ENCODE data around the gene LARGE1. TPM values are rescaled to one million over a fixed set of nuclear protein-coding genes. Genes with fewer than 3 reads are reported as not detected.
A peak's percentile ranks its signal among the peaks of the same experiment; 100 is the strongest.

LARGE1 gene
- polyA plus RNA-seq, 4 donors, result 24.8 to 30.4 (median 27.6) TPM

GRCh38 chr22:33680632-33681031 lies 239.6 kb downstream of the LARGE1 start:
- no peak for DNase-seq (ENCODE audit: low read depth in 4 of 4, low spot score in 3 of 4)

GRCh38 chr22:33678523-33678922 lies 241.8 kb downstream of the LARGE1 start:
- no peak for DNase-seq (ENCODE audit: low read depth in 4 of 4, low spot score in 3 of 4)

GRCh38 chr22:33677536-33677935 lies 242.7 kb downstream of the LARGE1 start:
- no peak for DNase-seq (ENCODE audit: low read depth in 4 of 4, low spot score in 3 of 4)

- DNase-seq (ENCODE audit: low read depth in 4 of 4, low spot score in 3 of 4), result no peak
Measured at GRCh38 chr22:33674357-33674756, 245.9 kb downstream of the LARGE1 start.

GRCh38 chr22:33669746-33670145 lies 250.5 kb downstream of the LARGE1 start:
- no peak for DNase-seq (ENCODE audit: low read depth in 4 of 4, low spot score in 3 of 4)

GRCh38 chr22:33666961-33667619 lies 253.2 kb downstream of the LARGE1 start:
- DNase-seq (ENCODE audit: low read depth in 4 of 4, low spot score in 3 of 4), result no peak

- DNase-seq (ENCODE audit: low read depth in 4 of 4, low spot score in 3 of 4), result no peak
Measured at GRCh38 chr22:33666279-33666960, 253.9 kb downstream of the LARGE1 start.

- DNase-seq (ENCODE audit: low read depth in 4 of 4, low spot score in 3 of 4), result no peak
Measured at GRCh38 chr22:33659448-33659847, 260.8 kb downstream of the LARGE1 start.

- DNase-seq (ENCODE audit: low read depth in 4 of 4, low spot score in 3 of 4), result peak in 2 of 4 donors; percentile 12 to 14
Measured at GRCh38 chr22:33658775-33659174, 261.5 kb downstream of the LARGE1 start.

- no peak for DNase-seq (ENCODE audit: low read depth in 4 of 4, low spot score in 3 of 4)
Measured at GRCh38 chr22:33657670-33658069, 262.6 kb downstream of the LARGE1 start.

GRCh38 chr22:33656808-33657628 lies 263.3 kb downstream of the LARGE1 start:
- no peak for DNase-seq (ENCODE audit: low read depth in 4 of 4, low spot score in 3 of 4)

GRCh38 chr22:33654173-33654895 lies 265.9 kb downstream of the LARGE1 start:
- DNase-seq (ENCODE audit: low read depth in 4 of 4, low spot score in 3 of 4), result no peak

- no peak for DNase-seq (ENCODE audit: low read depth in 4 of 4, low spot score in 3 of 4)
Measured at GRCh38 chr22:33653532-33654063, 266.7 kb downstream of the LARGE1 start.

GRCh38 chr22:33652615-33653014 lies 267.7 kb downstream of the LARGE1 start:
- DNase-seq (ENCODE audit: low read depth in 4 of 4, low spot score in 3 of 4), result no peak

GRCh38 chr22:33650244-33650643 lies 270.0 kb downstream of the LARGE1 start:
- no peak for DNase-seq (ENCODE audit: low read depth in 4 of 4, low spot score in 3 of 4)

GRCh38 chr22:33648478-33648877 lies 271.8 kb downstream of the LARGE1 start:
- DNase-seq (ENCODE audit: low read depth in 4 of 4, low spot score in 3 of 4), result no peak

- DNase-seq (ENCODE audit: low read depth in 4 of 4, low spot score in 3 of 4), result no peak
Measured at GRCh38 chr22:33640900-33641299, 279.4 kb downstream of the LARGE1 start.

GRCh38 chr22:33639588-33640254 lies 280.6 kb downstream of the LARGE1 start:
- DNase-seq (ENCODE audit: low read depth in 4 of 4, low spot score in 3 of 4), result no peak

GRCh38 chr22:33635766-33636165 lies 284.5 kb downstream of the LARGE1 start:
- DNase-seq (ENCODE audit: low read depth in 4 of 4, low spot score in 3 of 4), result no peak

- DNase-seq (ENCODE audit: low read depth in 4 of 4, low spot score in 3 of 4), result no peak
Measured at GRCh38 chr22:33631777-33632176, 288.5 kb downstream of the LARGE1 start.
